K562 (cell line): Measurements from ENCODE around the gene LENG8. TPM values are rescaled to one million over a fixed set of nuclear protein-coding genes. Genes with fewer than 3 reads are reported as not detected.

ENCODE experiments used
- C11orf30 ChIP-seq: fragments of 450-650 bp; IDR thresholded peaks from 2 replicates; pipeline ENCODE4 v1.6.1; 2016; ENCODE audit warnings: low read depth, mild to moderate bottlenecking
- CAMTA2 ChIP-seq: fragments of 250-450 bp; sonication (Bioruptor Pico); conservative IDR thresholded peaks from 2 replicates; pipeline ENCODE4 v1.5.1; 2022
- EWSR1 ChIP-seq: fragments of 450-650 bp; IDR thresholded peaks from 2 replicates; pipeline ENCODE4 v1.6.1; 2018; ENCODE audit warnings: borderline replicate concordance, mild to moderate bottlenecking, low read depth, moderate library complexity; ENCODE audit not compliant: partially characterized antibody
- FUS ChIP-seq: fragments of 200-400 bp; formaldehyde crosslinking; optimal IDR thresholded peaks from 2 replicates; pipeline ENCODE3; 2017; ENCODE audit warnings: low read depth, low read length
- GTF2E2 ChIP-seq: fragments of 200-800 bp; sonication (Bioruptor generic); IDR thresholded peaks from 2 replicates; pipeline ENCODE4 v1.6.1; 2016; ENCODE audit warnings: missing genetic modification characterization, missing compliant biosample characterization
- PTBP1 ChIP-seq: fragments of 200-400 bp; formaldehyde crosslinking; IDR thresholded peaks from 2 replicates; pipeline ENCODE4 v1.6.1; 2017; ENCODE audit warnings: low read depth, low read length
- RBM39 ChIP-seq: fragments of 200-400 bp; formaldehyde crosslinking; optimal IDR thresholded peaks from 2 replicates; pipeline ENCODE3; 2018; ENCODE audit warnings: low read depth, low read length
- STAG1 ChIP-seq: sonication (generic); formaldehyde crosslinking; IDR thresholded peaks from 2 replicates; pipeline ENCODE4 v1.5.0; 2020; ENCODE audit warnings: missing genetic modification reagents, borderline replicate concordance
- TRIM28 ChIP-seq: fragments of 450-650 bp; IDR thresholded peaks from 2 replicates; pipeline ENCODE4 v1.6.1; 2017
- ZBTB8A ChIP-seq: fragments of 450-650 bp; IDR thresholded peaks from 2 replicates; pipeline ENCODE4 v1.6.1; 2018; ENCODE audit warnings: mild to moderate bottlenecking, moderate library complexity; ENCODE audit not compliant: partially characterized antibody
- ZFP36 ChIP-seq: fragments of 150-350 bp; IDR thresholded peaks from 2 replicates; pipeline ENCODE4 v1.6.1; 2018; ENCODE audit warnings: low read length, low read depth; ENCODE audit not compliant: partially characterized antibody
- ZNF436 ChIP-seq: fragments of 250-450, 450-650 bp; sonication (Bioruptor Pico); formaldehyde crosslinking; IDR thresholded peaks from 2 replicates; pipeline ENCODE4 v1.7.0; 2020; ENCODE audit warnings: mild to moderate bottlenecking
- ZNF785 ChIP-seq: fragments of 250-450 bp; sonication (Bioruptor Pico); IDR thresholded peaks from 2 replicates; pipeline ENCODE4 v1.4.0; 2020; ENCODE audit warnings: mild to moderate bottlenecking
- polyA plus RNA-seq, 8 experiments: library from polyadenylated mRNA; depleted of rRNA in 4 of 8; stranded (reverse) in 5 of 8; unstranded in 3 of 8; fragments of >200 nt; fragmentation: Nextera tagmentation in 2 of 8; fragmentation: Illumina TruSeq in 1 of 8; extraction: Ambion mirVana in 2 of 8; extraction: Trizol in 1 of 8; gene quantifications; 2 replicates each; pipeline versions ENCODE4 v1.2.1 to v1.2.3, GENCODE V29; 2011 to 2014; ENCODE audit warnings: inconsistent platforms in 1 of 8, missing spikeins in 1 of 8
- total RNA-seq, 7 experiments: library from RNA; depleted of rRNA in 6 of 7; stranded (reverse); fragments of >200 nt in 6 of 7; fragmentation: Illumina TruSeq in 2 of 7; extraction: Trizol in 2 of 7; gene quantifications; 2 replicates each; pipeline versions ENCODE4 v1.2.1 to v1.2.3, GENCODE V29; 2011 to 2021; ENCODE audit warnings: low replicate concordance in 1 of 7
- TF ChIP-seq, protein P1 (sequence below): fragments of 450-650 bp; IDR thresholded peaks from 2 replicates; pipeline ENCODE4 v1.6.1; 2016; ENCODE audit warnings: mild to moderate bottlenecking, moderate library complexity

The LENG8 gene
- total and polyA plus RNA-seq, 9 of the 15 experiments (the other 6 are each of a cell fraction or from before 2014, with no cell fraction given): 0.74 to 146 (median 28.1) TPM

GRCh38 chr19:54448774-54449700 is at the start of gene LENG8 (continued):
- TF ChIP-seq, protein P1, sequence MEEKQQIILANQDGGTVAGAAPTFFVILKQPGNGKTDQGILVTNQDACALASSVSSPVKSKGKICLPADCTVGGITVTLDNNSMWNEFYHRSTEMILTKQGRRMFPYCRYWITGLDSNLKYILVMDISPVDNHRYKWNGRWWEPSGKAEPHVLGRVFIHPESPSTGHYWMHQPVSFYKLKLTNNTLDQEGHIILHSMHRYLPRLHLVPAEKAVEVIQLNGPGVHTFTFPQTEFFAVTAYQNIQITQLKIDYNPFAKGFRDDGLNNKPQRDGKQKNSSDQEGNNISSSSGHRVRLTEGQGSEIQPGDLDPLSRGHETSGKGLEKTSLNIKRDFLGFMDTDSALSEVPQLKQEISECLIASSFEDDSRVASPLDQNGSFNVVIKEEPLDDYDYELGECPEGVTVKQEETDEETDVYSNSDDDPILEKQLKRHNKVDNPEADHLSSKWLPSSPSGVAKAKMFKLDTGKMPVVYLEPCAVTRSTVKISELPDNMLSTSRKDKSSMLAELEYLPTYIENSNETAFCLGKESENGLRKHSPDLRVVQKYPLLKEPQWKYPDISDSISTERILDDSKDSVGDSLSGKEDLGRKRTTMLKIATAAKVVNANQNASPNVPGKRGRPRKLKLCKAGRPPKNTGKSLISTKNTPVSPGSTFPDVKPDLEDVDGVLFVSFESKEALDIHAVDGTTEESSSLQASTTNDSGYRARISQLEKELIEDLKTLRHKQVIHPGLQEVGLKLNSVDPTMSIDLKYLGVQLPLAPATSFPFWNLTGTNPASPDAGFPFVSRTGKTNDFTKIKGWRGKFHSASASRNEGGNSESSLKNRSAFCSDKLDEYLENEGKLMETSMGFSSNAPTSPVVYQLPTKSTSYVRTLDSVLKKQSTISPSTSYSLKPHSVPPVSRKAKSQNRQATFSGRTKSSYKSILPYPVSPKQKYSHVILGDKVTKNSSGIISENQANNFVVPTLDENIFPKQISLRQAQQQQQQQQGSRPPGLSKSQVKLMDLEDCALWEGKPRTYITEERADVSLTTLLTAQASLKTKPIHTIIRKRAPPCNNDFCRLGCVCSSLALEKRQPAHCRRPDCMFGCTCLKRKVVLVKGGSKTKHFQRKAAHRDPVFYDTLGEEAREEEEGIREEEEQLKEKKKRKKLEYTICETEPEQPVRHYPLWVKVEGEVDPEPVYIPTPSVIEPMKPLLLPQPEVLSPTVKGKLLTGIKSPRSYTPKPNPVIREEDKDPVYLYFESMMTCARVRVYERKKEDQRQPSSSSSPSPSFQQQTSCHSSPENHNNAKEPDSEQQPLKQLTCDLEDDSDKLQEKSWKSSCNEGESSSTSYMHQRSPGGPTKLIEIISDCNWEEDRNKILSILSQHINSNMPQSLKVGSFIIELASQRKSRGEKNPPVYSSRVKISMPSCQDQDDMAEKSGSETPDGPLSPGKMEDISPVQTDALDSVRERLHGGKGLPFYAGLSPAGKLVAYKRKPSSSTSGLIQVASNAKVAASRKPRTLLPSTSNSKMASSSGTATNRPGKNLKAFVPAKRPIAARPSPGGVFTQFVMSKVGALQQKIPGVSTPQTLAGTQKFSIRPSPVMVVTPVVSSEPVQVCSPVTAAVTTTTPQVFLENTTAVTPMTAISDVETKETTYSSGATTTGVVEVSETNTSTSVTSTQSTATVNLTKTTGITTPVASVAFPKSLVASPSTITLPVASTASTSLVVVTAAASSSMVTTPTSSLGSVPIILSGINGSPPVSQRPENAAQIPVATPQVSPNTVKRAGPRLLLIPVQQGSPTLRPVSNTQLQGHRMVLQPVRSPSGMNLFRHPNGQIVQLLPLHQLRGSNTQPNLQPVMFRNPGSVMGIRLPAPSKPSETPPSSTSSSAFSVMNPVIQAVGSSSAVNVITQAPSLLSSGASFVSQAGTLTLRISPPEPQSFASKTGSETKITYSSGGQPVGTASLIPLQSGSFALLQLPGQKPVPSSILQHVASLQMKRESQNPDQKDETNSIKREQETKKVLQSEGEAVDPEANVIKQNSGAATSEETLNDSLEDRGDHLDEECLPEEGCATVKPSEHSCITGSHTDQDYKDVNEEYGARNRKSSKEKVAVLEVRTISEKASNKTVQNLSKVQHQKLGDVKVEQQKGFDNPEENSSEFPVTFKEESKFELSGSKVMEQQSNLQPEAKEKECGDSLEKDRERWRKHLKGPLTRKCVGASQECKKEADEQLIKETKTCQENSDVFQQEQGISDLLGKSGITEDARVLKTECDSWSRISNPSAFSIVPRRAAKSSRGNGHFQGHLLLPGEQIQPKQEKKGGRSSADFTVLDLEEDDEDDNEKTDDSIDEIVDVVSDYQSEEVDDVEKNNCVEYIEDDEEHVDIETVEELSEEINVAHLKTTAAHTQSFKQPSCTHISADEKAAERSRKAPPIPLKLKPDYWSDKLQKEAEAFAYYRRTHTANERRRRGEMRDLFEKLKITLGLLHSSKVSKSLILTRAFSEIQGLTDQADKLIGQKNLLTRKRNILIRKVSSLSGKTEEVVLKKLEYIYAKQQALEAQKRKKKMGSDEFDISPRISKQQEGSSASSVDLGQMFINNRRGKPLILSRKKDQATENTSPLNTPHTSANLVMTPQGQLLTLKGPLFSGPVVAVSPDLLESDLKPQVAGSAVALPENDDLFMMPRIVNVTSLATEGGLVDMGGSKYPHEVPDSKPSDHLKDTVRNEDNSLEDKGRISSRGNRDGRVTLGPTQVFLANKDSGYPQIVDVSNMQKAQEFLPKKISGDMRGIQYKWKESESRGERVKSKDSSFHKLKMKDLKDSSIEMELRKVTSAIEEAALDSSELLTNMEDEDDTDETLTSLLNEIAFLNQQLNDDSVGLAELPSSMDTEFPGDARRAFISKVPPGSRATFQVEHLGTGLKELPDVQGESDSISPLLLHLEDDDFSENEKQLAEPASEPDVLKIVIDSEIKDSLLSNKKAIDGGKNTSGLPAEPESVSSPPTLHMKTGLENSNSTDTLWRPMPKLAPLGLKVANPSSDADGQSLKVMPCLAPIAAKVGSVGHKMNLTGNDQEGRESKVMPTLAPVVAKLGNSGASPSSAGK: peak; percentile 93
- TF ChIP-seq TRIM28: 0 out of 2 replicates have a peak, but pooled peaks have one; percentile 17
- TF ChIP-seq ZBTB8A: no peak
- TF ChIP-seq PTBP1: no peak
- no peak for TF ChIP-seq RBM39
- TF ChIP-seq EWSR1: no peak
- TF ChIP-seq ZNF785 (CRISPR knock-in tag): no peak
- TF ChIP-seq STAG1: no peak; the same call in 1 of the 2 replicates
- TF ChIP-seq C11orf30: peak; percentile 91
- peak; percentile 54 for TF ChIP-seq FUS
- TF ChIP-seq ZFP36: no peak
- 0 out of 2 replicates have a peak, but pooled peaks have one; percentile 66 for TF ChIP-seq CAMTA2 (CRISPR knock-in tag)
- TF ChIP-seq ZNF436 (CRISPR knock-in tag): no peak
- peak; percentile 92 for TF ChIP-seq GTF2E2 (tag)
